Stimulated activated CD8-positive, alpha-beta memory T cell treated with anti-CD3 and anti-CD28 coated beads, Interleukin-15, amount 100 ng/mL, for 4 hours (primary cell): Measurements from ENCODE around the gene ING4.
A peak's percentile ranks its signal among the peaks of the same experiment; 100 is the strongest.

Experiments used
- DNase-seq, 2 donors: peaks; one replicate each; pipeline ENCODE4 v3.0.0-alpha.2; 2020; ENCODE audit warnings: low read depth in 2 of 2

ING4 gene

GRCh38 chr12:6607751-6608591 lies 54.9 kb downstream of the ING4 start:
- no peak for DNase-seq

- DNase-seq: peak; percentile 57 to 63
These were observed 56.4 kb downstream of the ING4 start for GRCh38 chr12:6606331-6607131.

- peak in 1 of 2 donors; percentile 27 for DNase-seq
These were observed 57.2 kb downstream of the ING4 start for GRCh38 chr12:6605421-6606330.

- DNase-seq: no peak
These were observed 58.5 kb downstream of the ING4 start for GRCh38 chr12:6604259-6605029.

- no peak for DNase-seq
These were observed 59.8 kb downstream of the ING4 start for GRCh38 chr12:6603095-6603567.

GRCh38 chr12:6602526-6602925 lies 60.4 kb downstream of the ING4 start:
- DNase-seq: no peak
